T1000 (cell line): ENCODE measurements around the gene SCFD2.
"Not testable (repeated sequence)": the region's sequence is repeated elsewhere in the genome, so short reads cannot be mapped to it uniquely, and the experiment has no call there.

ENCODE experiments used
- DNase-seq: peaks from one replicate; lab custom pipeline; 2025; ENCODE audit warnings: mixed read lengths; lab: John Stamatoyannopoulos, UW

SCFD2 gene

GRCh38 chr4:52853351-52853750 lies 512.5 kb downstream of the SCFD2 start:
- no peak for DNase-seq

DNA sequence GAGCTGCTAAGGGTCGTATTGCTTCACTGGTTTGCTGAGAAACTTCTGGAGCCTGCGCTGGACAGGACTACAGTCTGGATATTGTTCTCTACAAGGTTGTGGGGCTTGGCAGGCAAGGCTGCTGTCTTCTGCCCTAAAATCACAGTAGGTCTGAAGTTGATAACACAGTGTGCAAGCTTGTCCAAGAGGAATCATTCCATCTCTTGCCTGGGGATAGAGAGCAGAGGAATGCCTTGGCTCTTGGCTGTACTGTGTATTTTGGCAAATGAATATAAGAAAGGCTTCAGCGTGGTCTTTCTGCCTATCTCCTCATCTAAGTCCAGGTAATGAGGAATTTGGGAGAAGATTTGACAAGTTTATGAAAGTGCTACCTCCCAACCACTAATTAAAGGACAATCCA lies 513.1 kb downstream of the SCFD2 start:
- DNase-seq: no peak

- DNase-seq: no peak
Observed at GRCh38 chr4:52852041-52852440, 513.8 kb downstream of the SCFD2 start.

- DNase-seq: no peak
Observed at GRCh38 chr4:52850406-52851124, 515.3 kb downstream of the SCFD2 start.

- no peak for DNase-seq
Observed at GRCh38 chr4:52848254-52848653, 517.6 kb downstream of the SCFD2 start.

GRCh38 chr4:52846502-52846901 lies 519.4 kb downstream of the SCFD2 start:
- DNase-seq: no peak

GRCh38 chr4:52844596-52844995 lies 521.3 kb downstream of the SCFD2 start:
- DNase-seq: no peak

- DNase-seq: no peak
Observed at GRCh38 chr4:52843958-52844357, 521.9 kb downstream of the SCFD2 start.

DNA sequence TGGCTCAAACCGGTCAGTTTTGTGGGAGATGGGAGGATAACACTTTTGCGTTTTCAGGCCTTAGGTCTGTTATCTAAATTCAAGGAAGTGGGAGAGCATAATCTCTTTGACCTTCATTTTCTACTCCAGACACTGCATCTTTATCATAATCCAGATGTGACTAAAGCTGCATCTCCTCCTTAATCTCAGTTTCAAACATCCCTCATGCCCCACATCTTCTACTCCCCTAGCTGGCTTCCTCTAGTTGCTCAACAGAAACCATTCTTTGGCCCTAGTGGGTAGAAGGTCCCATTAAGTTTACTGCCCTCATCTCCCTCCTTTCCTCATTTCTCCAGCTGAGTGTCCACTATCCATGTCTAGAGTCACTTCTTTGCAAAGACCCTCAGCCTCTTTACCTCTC lies 522.5 kb downstream of the SCFD2 start:
- no peak for DNase-seq

DNA sequence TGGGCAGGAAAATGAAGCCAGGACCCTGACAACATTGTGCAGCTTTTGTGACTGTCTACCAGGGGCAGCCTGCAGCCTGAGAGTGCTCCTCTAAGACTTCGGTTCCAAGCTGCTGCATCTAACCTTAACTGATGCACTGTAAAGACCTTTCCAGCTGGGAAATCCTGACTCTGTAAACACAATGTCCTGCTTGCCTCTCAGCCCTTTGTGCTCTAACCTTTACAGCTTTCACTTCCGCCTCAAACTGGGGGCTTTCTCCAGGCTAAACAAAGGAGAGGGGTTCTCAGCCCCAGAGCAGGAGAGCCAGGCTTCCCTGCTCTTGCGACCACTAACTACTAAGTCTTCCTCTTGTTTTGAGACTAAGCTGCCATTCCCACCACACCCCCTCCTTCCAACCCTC lies 523.1 kb downstream of the SCFD2 start:
- no peak for DNase-seq

DNA sequence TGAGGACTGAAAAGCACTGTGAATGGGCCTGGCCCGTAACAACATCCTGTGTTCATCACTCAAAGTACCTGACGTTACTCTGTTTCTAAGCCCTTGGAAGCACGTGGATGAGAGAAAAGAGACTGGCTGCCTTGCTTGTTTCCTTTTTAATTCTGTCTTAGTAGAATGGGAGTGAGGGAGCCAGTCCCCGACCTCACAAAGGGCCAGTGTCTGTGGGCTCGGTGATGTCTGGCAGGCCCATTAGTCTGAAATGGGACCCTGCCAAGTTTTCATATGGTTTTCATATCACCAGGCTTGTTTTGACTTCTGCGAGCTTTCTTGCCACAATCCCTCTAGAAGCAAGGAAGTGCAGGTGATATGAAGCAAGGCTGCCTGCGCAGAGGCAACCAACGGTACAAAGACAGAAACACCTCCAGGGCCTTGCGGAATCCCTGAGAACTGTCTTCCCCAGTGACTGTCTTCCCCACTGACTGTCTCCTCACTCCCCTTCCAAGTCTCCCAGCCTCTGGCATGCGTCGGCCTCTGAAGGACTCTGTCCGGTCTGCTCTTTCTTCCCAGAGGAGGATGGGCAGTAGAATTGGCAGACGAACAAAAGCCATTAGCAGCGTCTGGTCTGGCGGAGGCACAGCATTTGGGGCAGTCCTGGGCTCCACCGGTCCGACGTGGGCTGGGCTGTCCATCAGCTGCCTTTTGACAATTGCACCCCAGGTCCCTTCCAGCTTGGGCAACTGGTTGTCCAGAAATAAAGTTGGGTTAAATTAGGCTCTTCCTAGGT lies 524.0 kb downstream of the SCFD2 start:
- DNase-seq: no peak

- no peak for DNase-seq
Observed at GRCh38 chr4:52840531-52841370, 525.1 kb downstream of the SCFD2 start.

DNA sequence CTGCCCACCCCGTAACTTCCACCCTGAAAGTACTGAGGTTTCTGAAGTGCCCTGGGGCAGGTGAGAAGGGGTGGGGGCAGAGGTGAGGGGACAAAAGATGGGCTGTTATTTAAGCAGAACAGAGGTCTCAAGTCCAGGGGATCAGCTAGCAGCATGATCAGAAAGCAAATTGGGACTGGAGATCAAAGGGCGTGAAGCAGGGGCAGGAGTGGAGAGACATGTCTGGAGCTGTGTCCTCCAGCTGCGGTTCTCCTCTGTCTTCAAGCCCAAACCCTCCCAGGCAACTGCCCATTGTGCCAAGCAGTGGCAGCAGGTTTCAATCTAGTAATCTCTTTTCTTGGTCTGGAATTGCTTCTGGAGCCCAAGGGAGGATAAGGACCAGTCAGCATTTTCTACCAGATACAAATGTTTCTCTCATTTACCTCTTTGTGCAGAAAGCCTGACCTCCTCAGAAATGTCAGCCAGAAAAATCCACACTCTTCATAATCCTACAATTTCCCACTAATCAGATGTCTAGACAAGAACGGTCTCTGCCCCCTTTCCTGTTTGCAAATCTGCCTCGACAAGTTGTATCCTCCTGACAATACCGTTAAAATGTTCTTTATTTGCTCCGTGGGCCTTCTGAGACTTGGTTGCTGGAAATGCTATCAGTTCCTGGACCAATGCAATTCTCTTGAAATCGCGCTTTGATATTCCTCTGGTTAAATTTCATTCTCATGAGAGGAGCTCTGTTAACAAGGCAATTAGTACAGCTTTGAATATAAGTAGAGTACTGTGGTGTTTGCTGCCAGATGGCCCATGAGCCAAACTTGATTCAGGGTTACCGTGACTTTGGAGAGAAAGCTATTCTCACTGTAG lies 526.9 kb downstream of the SCFD2 start:
- DNase-seq: no peak

DNA sequence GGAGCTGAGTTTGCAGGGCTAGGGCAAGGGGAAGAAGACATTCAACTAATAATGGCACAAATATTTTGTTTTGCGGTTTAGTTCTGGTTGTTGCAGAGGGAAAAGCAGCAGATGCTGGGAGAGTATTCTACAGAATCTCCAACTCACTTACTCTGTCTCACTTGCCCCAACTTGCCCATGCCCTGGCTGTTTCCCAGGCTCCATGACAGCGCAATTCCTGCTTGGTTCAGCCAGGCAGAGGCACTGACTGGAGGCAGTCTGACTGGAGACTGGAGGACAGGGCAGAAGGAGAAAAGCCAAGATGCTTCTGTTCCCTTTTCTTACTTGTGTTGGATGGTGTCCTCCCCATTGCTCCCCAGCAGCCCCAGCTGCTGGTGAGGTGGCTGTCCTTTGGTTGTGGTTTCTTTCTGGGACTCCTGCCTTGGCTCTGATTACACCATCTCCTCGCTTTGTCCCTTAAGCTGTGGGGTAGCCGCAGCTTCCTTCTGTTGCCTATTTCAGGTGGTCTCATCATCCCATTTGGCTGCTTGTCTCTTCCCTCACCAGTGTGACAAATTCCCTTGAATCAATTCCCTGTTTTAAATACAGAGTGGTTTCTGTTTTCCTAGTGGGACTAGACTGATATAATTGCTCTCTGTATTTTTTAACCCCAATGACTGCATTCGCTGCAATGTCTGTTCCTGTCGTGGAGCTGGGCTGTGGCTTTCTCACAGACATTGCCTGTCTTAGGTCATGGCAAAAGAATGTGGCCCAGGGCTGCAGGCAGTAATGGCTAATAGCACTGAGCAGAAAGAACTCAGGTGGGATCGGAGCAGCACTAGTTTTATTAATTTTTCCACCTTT lies 527.9 kb downstream of the SCFD2 start:
- DNase-seq: peak; percentile 47

GRCh38 chr4:52836678-52837077 lies 529.2 kb downstream of the SCFD2 start:
- no peak for DNase-seq

- no peak for DNase-seq
Observed at GRCh38 chr4:52836120-52836519, 529.7 kb downstream of the SCFD2 start.

DNA sequence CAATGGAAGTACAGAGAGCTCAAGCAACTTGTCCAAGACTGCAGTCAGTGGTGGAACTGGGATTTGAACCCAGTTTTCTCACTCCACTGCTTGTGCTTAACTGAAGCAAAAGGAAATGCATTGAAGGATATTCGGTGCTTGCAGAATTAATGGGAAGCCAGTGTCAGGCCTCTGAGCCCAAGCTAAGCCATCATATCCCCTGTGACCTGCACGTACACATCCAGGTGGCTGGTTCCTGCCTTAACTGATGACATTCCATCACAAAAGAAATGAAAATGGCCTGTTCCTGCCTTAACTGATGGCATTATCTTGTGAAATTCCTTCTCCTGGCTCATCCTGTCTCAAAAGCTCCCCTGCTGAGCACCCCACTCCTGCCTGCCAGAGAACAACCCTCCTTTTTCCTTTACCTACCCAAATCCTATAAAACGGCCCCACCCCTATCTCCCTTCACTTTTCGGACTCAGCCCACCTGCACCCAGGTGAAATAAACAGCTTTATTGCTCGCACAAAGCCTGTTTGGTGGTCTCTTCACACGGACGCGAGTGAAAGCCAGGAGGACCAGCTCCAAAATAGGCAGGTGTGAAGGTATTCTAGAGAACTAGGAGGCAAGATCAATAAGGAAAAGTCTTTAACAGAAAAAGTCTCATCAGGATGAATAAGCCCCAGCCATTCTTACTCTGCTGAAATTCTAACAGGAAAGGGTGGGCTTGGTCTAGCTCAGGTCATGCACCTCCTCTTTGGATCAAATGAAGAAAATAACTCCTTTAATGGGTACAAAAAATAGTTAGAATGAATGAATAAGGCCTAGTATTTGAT lies 531.0 kb downstream of the SCFD2 start:
- DNase-seq: not testable (repeated sequence)

GRCh38 chr4:52833941-52834525 lies 531.8 kb downstream of the SCFD2 start:
- DNase-seq: no peak

DNA sequence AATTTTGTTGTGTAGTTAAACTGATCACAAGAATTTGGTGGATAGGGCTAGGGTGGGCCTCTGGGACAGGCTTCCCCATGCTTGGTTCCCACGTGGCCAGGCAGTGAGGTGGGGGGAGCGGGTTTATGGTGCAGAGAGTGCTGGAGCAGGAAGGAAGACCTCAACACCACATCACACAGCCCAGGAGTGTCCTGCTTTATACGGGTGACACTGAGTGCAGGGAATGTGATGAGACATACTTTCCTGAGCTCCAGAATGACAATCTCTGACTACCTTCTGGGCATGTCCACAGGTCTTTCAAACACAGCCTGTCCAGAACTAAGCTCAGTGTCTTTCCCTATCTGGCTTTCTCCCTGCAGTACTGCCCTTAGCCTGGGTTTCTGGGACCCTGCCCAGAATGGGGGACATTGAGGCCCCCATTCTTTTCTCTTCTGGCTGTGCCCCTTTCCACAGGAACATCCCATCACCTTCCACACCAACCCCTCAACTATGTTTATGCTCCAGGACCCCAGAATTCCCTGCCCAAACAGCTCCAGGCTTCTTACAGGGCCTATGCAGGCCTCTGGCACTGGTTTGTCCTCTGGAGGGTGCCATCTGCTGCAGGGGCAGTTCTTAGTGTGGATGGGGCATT lies 540.3 kb downstream of the SCFD2 start:
- no peak for DNase-seq
